Measurements from ENCODE around the gene NDEL1.

GRCh38 chr17:8465759-8466158 is 30.1 kb downstream of the NDEL1 start:
- TF ChIP-seq CTCF (IDR thresholded peaks at IDR 0.05) (no peak), ZFX (IDR thresholded peaks at IDR 0.05; ENCODE audit: borderline replicate concordance) (no peak)

Measured in 22Rv1 (cell line).